Breast epithelium (tissue), 4 donors: ENCODE data around the gene PTPN3. TPM values are rescaled to one million over a fixed set of nuclear protein-coding genes. Genes with fewer than 3 reads are reported as not detected.
"Not testable (repeated sequence)": the region's sequence is repeated elsewhere in the genome, so short reads cannot be mapped to it uniquely, and the experiment has no call there.

Experiments used
- DNase-seq, 2 donors: peaks; one replicate each; pipeline ENCODE4 v3.0.0-alpha.2; 2019; ENCODE audit warnings: low spot score in 2 of 2
- H3K27ac ChIP-seq, 2 donors: fragments of 200-600 bp; sonication (generic) in 1 of 2; one replicate each; pipeline ENCODE4 v1.5.1; 2016 to 2019; ENCODE audit warnings: mild to moderate bottlenecking in 1 of 2
- H3K27me3 ChIP-seq, 2 donors: fragments of 200-600 bp; sonication (generic) in 1 of 2; one replicate each; pipeline versions ENCODE4 v1.5.1 to v1.6.0; 2017 to 2019; ENCODE audit warnings: control low read depth in 1 of 2, mild to moderate bottlenecking in 1 of 2
- H3K36me3 ChIP-seq: fragments of 200-600 bp; one replicate; pipeline ENCODE4 v1.5.1; 2019
- H3K4me1 ChIP-seq, 2 donors: fragments of 200-600 bp; sonication (generic); one replicate each; pipeline ENCODE4 v1.5.1; 2016 to 2019; ENCODE audit warnings: control low read depth in 1 of 2
- H3K4me3 ChIP-seq, 3 donors: fragments of 200-600 bp; sonication (generic); 1 replicate in 2 of 3; 2 replicates in 1 of 3; pipeline ENCODE4 v1.5.1; 2016 to 2019; ENCODE audit warnings: mild to moderate bottlenecking in 3 of 3, moderate library complexity in 2 of 3
- H3K9me3 ChIP-seq, 2 donors: fragments of 200-600 bp; sonication (generic) in 1 of 2; one replicate each; pipeline ENCODE4 v1.5.1; 2016 to 2019; ENCODE audit warnings: control low read depth in 1 of 2
- CTCF ChIP-seq, 3 donors: fragments of 450-650 bp; IDR thresholded peaks; one replicate each; pipeline ENCODE4 v1.5.1; 2016 to 2017; ENCODE audit warnings: antibody characterized with exemption in 3 of 3, mild to moderate bottlenecking in 3 of 3, moderate library complexity in 3 of 3
- POLR2A ChIP-seq: fragments of 450-650 bp; IDR thresholded peaks from one replicate; pipeline ENCODE4 v1.6.1; 2016; ENCODE audit warnings: antibody characterized with exemption, mild to moderate bottlenecking, moderate library complexity
- POLR2AphosphoS5 ChIP-seq, 3 donors: sonication (generic); formaldehyde crosslinking; IDR thresholded peaks; one replicate each; pipeline ENCODE4 v1.6.1; 2017; ENCODE audit warnings: antibody characterized with exemption in 3 of 3
- intact Hi-C: fragments of 100-400 bp; cut with DNase I; formaldehyde crosslinking; loops from one replicate; pipeline ENCODE4 v1.15.1; 2023; ENCODE audit warnings: low total_unique reads
- total RNA-seq, 3 donors: library from RNA; depleted of rRNA; stranded (reverse); fragments of >200 nt; gene quantifications; one replicate each; pipeline ENCODE4 v1.1.0, GENCODE V29; 2016

PTPN3 gene
- total RNA-seq, 3 donors from 2014 or later: 4.2 to 21.2 (median 14.4) TPM

GRCh38 chr9:109512170-109512756 is 14.2 kb upstream of the PTPN3 start:
- no peak overlapping the region for H3K4me3 ChIP-seq
- no peaks in the 10 kb centered on the region for H3K9me3 ChIP-seq
- intact Hi-C loops: no loop called here
- H3K4me1 ChIP-seq: no peaks in the 10 kb centered on the region
- no peaks in the 10 kb centered on the region for H3K27me3 ChIP-seq
- H3K36me3 ChIP-seq: no peaks in the 10 kb centered on the region
- TF ChIP-seq CTCF (IDR thresholded peaks at IDR 0.05) (no peak), POLR2AphosphoS5 (IDR thresholded peaks at IDR 0.05) (no peak), POLR2A (no peak)
- no peak for DNase-seq
- H3K27ac ChIP-seq: no peak overlapping the region

GRCh38 chr9:109510506-109510905 is 12.4 kb upstream of the PTPN3 start:
- Histone ChIP-seq H3K4me1 (no peaks in the 10 kb centered on the region), H3K9me3 (no peaks in the 10 kb centered on the region), H3K36me3 (no peaks in the 10 kb centered on the region), H3K27ac (no peak overlapping the region), H3K27me3 (no peaks in the 10 kb centered on the region), H3K4me3 (no peak overlapping the region)
- no peak for DNase-seq
- intact Hi-C loops: no loop called here
- TF ChIP-seq POLR2AphosphoS5 (IDR thresholded peaks at IDR 0.05) (no peak), POLR2A (no peak), CTCF (IDR thresholded peaks at IDR 0.05) (no peak)

GRCh38 chr9:109510042-109510441 is 11.9 kb upstream of the PTPN3 start:
- H3K4me1 ChIP-seq, DNase-seq, H3K27ac ChIP-seq, intact Hi-C loops, H3K27me3 ChIP-seq, H3K4me3 ChIP-seq, H3K9me3 ChIP-seq, H3K36me3 ChIP-seq: not testable (repeated sequence)

GRCh38 chr9:109509611-109510010 is 11.5 kb upstream of the PTPN3 start:
- no peak overlapping the region for H3K4me3 ChIP-seq
- intact Hi-C loops: no loop called here
- H3K27me3 ChIP-seq: no peaks in the 10 kb centered on the region
- no peak for DNase-seq
- no peaks in the 10 kb centered on the region for H3K9me3 ChIP-seq
- no peak for TF ChIP-seq CTCF (IDR thresholded peaks at IDR 0.05)
- no peak for TF ChIP-seq POLR2AphosphoS5 (IDR thresholded peaks at IDR 0.05)
- TF ChIP-seq POLR2A: no peak
- no peaks in the 10 kb centered on the region for H3K4me1 ChIP-seq
- H3K36me3 ChIP-seq: no peaks in the 10 kb centered on the region
- no peak overlapping the region for H3K27ac ChIP-seq

GRCh38 chr9:109507421-109507838 is 9.3 kb upstream of the PTPN3 start:
- DNase-seq: peak in 1 of 2 donors; percentile 19

More at GRCh38 chr9:109507421-109507838, 9.3 kb upstream of the PTPN3 start:
- intact Hi-C loops: no loop called here
- Histone ChIP-seq H3K36me3 (no peaks in the 10 kb centered on the region), H3K4me1 (no peaks in the 10 kb centered on the region), H3K4me3 (no peak overlapping the region), H3K27ac (peak overlapping the region in 1 of 2 donors; percentile 52), H3K27me3 (no peaks in the 10 kb centered on the region), H3K9me3 (no peaks in the 10 kb centered on the region)
- TF ChIP-seq CTCF (IDR thresholded peaks at IDR 0.05) (no peak), POLR2A (no peak), POLR2AphosphoS5 (IDR thresholded peaks at IDR 0.05) (peak in 2 of 3 donors; percentile 23 to 57)
